ENCODE data around the gene METTL1. TPM values are rescaled to one million over a fixed set of nuclear protein-coding genes. Genes with fewer than 3 reads are reported as not detected.

The METTL1 gene
- total RNA-seq, 4 donors from 2014 or later: 4.8 to 11.0 (median 7.8) TPM

DNA sequence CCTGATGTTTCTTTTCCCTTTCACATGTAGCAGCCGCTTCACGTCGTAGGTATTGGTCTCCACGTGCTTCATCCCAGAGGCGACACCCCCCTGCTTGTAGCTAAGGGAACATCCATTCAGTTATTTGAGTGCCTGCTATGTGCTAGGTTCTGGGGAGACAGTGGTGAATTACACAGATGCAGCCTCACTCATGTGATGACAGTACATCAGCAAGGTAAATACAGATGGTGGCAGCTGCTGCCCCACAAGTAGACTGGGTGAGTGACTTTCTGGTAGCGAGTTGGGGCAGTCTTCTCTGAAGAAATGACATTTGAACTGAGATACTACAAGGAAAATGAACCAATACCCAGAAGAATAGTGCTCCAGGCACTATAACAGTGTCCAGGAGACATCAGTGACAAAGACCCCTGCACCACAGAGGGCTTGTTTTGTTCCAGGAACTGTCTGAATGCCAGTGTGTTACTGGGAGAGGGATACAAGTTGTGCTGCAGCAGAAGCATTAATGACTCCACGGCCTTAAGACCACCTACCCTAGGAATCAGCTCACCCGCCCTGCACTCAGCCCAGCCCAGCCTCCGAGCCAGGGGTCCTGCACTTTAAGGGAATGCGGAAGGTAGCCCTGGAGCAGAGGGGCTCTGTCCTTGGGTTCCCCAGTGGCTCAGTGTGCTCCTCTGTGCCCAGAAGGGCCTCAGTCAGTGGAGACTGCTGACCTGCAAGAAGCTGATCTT, 39.3 kb upstream of the METTL1 start:
- 86% methylated on average over 6 of the region's 10 CpGs; no CpG with 5 or more reads in 1 of the 2 donors for WGBS, 2 donors (ENCODE audit: low coverage in 1 of 2)
- no peak for ATAC-seq
- Histone ChIP-seq H3K9me3 (no peaks in the 10 kb centered on the region), H3K4me1 (peaks cover 0 to 29% (median 16%) of the 10 kb centered on the region in 3 donors), H3K27me3 (no peaks in the 10 kb centered on the region), H3K27ac (no peak overlapping the region), H3K36me3 (peaks cover 0 to 71% of the 10 kb centered on the region in 2 donors), H3K4me3 (no peak overlapping the region)
- TF ChIP-seq POLR2A (IDR thresholded peaks at IDR 0.05) (no peak), EP300 (IDR thresholded peaks at IDR 0.05) (no peak), POLR2AphosphoS5 (IDR thresholded peaks at IDR 0.05) (no peak)
- TF ChIP-seq, protein P1, sequence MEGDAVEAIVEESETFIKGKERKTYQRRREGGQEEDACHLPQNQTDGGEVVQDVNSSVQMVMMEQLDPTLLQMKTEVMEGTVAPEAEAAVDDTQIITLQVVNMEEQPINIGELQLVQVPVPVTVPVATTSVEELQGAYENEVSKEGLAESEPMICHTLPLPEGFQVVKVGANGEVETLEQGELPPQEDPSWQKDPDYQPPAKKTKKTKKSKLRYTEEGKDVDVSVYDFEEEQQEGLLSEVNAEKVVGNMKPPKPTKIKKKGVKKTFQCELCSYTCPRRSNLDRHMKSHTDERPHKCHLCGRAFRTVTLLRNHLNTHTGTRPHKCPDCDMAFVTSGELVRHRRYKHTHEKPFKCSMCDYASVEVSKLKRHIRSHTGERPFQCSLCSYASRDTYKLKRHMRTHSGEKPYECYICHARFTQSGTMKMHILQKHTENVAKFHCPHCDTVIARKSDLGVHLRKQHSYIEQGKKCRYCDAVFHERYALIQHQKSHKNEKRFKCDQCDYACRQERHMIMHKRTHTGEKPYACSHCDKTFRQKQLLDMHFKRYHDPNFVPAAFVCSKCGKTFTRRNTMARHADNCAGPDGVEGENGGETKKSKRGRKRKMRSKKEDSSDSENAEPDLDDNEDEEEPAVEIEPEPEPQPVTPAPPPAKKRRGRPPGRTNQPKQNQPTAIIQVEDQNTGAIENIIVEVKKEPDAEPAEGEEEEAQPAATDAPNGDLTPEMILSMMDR (IDR thresholded peaks at IDR 0.05): no peak

DNA sequence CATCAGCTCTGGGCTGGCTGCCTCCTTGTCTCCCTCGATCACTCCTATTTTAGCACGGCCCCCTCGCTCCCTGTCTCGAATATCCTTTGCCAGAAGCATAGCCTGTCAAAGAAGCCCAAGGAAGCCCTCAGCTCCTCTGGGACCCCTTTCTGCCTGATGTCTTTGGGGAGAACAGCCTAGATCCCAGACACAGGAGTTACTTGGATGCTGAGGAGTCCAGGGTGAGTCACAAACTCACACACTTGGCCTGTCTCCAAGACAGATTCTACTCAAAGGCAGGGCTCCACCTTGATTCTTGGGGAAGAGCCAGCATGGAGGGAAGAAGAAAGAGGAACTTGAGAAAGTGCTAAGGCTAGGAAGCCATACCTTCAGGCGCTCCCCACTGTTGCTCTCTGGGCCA, 38.5 kb upstream of the METTL1 start:
- peaks cover 0 to 78% of the 10 kb centered on the region in 2 donors for H3K36me3 ChIP-seq
- H3K4me1 ChIP-seq: peaks cover 0 to 21% (median 8%) of the 10 kb centered on the region in 3 donors
- H3K27ac ChIP-seq: no peak overlapping the region
- no peaks in the 10 kb centered on the region for H3K9me3 ChIP-seq
- H3K4me3 ChIP-seq: no peak overlapping the region
- TF ChIP-seq POLR2A (IDR thresholded peaks at IDR 0.05) (no peak), POLR2AphosphoS5 (IDR thresholded peaks at IDR 0.05) (no peak), EP300 (IDR thresholded peaks at IDR 0.05) (no peak)
- TF ChIP-seq, protein P1 (IDR thresholded peaks at IDR 0.05): no peak
- WGBS, 2 donors (ENCODE audit: low coverage in 1 of 2): 76 to 100% methylated on average over 1 to 4 of the region's 5 CpGs
- no peak for ATAC-seq
- H3K27me3 ChIP-seq: no peaks in the 10 kb centered on the region

DNA sequence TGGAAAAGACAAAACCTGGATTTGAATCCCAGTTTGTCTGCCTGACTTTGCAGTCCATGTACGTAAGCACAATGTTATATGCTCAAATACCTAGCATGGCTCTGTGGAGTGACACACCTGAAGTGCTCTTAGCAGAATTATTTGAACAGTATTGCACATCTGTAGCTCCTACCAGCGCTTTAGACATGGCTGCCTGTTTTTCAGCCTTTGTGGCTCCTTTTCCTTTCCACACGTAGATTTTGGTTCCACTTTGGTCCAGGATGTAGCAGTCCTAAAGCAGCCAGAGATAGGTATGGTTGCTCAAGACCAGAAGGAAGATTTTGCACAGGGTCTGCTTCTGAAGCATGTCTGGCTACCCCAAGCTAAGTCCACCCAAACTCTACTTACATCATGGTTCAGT, 37.5 kb upstream of the METTL1 start:
- H3K27ac ChIP-seq: no peak overlapping the region
- ATAC-seq: no peak
- TF ChIP-seq POLR2A (IDR thresholded peaks at IDR 0.05) (no peak), POLR2AphosphoS5 (IDR thresholded peaks at IDR 0.05) (no peak), EP300 (IDR thresholded peaks at IDR 0.05) (no peak)
- TF ChIP-seq, protein P1 (IDR thresholded peaks at IDR 0.05): no peak
- H3K9me3 ChIP-seq: no peaks in the 10 kb centered on the region
- peaks cover 0 to 11% (median 5%) of the 10 kb centered on the region in 3 donors for H3K4me1 ChIP-seq
- WGBS, 2 donors (ENCODE audit: low coverage in 1 of 2): 95 to 100% methylated on average over 3 of the region's 3 CpGs
- H3K4me3 ChIP-seq: no peak overlapping the region
- peaks cover 0 to 88% of the 10 kb centered on the region in 2 donors for H3K36me3 ChIP-seq
- no peaks in the 10 kb centered on the region for H3K27me3 ChIP-seq

DNA sequence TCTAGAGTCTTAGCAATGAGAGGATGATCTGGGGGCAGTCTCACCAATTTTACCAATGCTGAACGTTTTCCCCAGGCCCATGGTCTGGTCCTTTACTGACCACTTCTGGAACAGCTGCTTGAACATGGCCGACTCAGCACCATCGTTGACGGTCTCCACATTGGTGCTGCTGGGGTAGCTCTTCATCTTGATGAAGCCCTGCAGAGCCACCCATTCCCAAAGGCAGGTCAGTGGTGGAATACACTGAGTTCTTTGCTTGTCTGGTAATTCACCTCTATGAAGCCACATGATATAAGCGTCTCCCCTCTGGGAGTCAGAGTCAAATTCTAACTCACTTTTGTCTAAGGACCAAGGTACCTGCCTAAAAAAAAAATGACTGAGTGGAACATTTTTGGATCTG, 36.4 kb upstream of the METTL1 start:
- Histone ChIP-seq H3K27me3 (no peaks in the 10 kb centered on the region), H3K4me3 (no peak overlapping the region), H3K4me1 (peaks cover 0 to 11% (median 3%) of the 10 kb centered on the region in 3 donors), H3K27ac (no peak overlapping the region), H3K36me3 (peaks cover 0 to 94% of the 10 kb centered on the region in 2 donors), H3K9me3 (no peaks in the 10 kb centered on the region)
- ATAC-seq: no peak
- no peak for TF ChIP-seq POLR2AphosphoS5 (IDR thresholded peaks at IDR 0.05)
- TF ChIP-seq, protein P1 (IDR thresholded peaks at IDR 0.05): no peak
- 94 to 100% methylated on average over 1 to 2 of the region's 5 CpGs for WGBS, 2 donors (ENCODE audit: low coverage in 1 of 2)

DNA sequence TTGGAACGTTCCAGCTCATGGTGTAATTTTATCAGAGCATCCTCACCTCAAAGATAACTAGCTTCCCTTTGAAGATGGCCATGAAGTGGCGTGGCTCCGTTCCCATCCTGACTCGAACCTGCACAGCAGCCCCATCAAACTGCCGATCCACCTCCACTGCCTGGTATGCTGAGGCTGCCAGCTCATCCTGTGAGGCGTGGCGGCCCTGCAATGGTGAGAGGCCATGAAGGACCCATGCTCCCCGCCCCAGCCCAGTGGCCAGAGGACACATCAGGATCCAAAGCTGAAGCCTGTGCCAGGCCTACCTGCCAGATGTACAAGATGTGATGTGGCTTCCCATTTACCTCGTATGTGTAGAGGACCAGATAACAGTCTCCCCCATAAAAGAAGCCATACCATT, 35.4 kb upstream of the METTL1 start:
- Histone ChIP-seq H3K4me1 (peaks cover 0 to 15% (median 3%) of the 10 kb centered on the region in 3 donors), H3K9me3 (no peaks in the 10 kb centered on the region), H3K4me3 (no peak overlapping the region), H3K36me3 (peaks cover 0 to 94% of the 10 kb centered on the region in 2 donors), H3K27me3 (no peaks in the 10 kb centered on the region), H3K27ac (no peak overlapping the region)
- TF ChIP-seq POLR2A (IDR thresholded peaks at IDR 0.05) (no peak), POLR2AphosphoS5 (IDR thresholded peaks at IDR 0.05) (no peak), EP300 (IDR thresholded peaks at IDR 0.05) (no peak)
- TF ChIP-seq, protein P1 (IDR thresholded peaks at IDR 0.05): no peak
- no peak for ATAC-seq
- WGBS, 2 donors (ENCODE audit: low coverage in 1 of 2): 70 to 100% methylated on average over 1 to 2 of the region's 9 CpGs
